Neural crest cell (in vitro differentiated cells): ENCODE results near the gene KRTAP2-4. TPM values are rescaled to one million over a fixed set of nuclear protein-coding genes. Genes with fewer than 3 reads are reported as not detected.
"Not testable (repeated sequence)": the region's sequence is repeated elsewhere in the genome, so short reads cannot be mapped to it uniquely, and the experiment has no call there.

Experiments used
- DNase-seq: peaks from one replicate; pipeline ENCODE4 v3.0.0; 2021; ENCODE audit warnings: low read depth, mixed read lengths, low spot score
- H3K27ac Mint-ChIP-seq: one replicate; pipeline ENCODE4 v1.8.0; 2021; ENCODE audit warnings: mild to moderate bottlenecking, mixed read lengths; ENCODE audit not compliant: unreplicated experiment
- H3K27me3 Mint-ChIP-seq: 2 replicates; pipeline ENCODE4 v1.8.0; 2021; ENCODE audit warnings: low read depth, mild to moderate bottlenecking, mixed read lengths
- H3K36me3 Mint-ChIP-seq: 2 replicates; pipeline ENCODE4 v1.8.0; 2021; ENCODE audit warnings: low read depth, mild to moderate bottlenecking, mixed read lengths
- H3K4me1 Mint-ChIP-seq: 2 replicates; pipeline ENCODE4 v1.8.0; 2021; ENCODE audit warnings: mixed read lengths
- H3K4me3 Mint-ChIP-seq: one replicate; pipeline ENCODE4 v1.8.0; 2021; ENCODE audit warnings: mild to moderate bottlenecking, mixed read lengths
- H3K9me3 Mint-ChIP-seq: 2 replicates; pipeline ENCODE4 v1.8.0; 2021; ENCODE audit warnings: mixed read lengths
- CTCF ChIP-seq: fragments of 200-600 bp; sonication (generic); conservative IDR thresholded peaks from 2 replicates; pipeline ENCODE4 v1.5.0; 2021; ENCODE audit warnings: antibody characterized with exemption, mild to moderate bottlenecking
- total RNA-seq: library from RNA; stranded (reverse); gene quantifications from 2 replicates; pipeline ENCODE4 v1.2.1, GENCODE V29; 2021

KRTAP2-4 gene
- total RNA-seq, 1 donor from 2014 or later = not detected

- no peak for TF ChIP-seq CTCF
- H3K27me3 Mint-ChIP-seq = peaks cover 17% of the 10 kb centered on the region
- H3K4me1 Mint-ChIP-seq = no peaks in the 10 kb centered on the region
- H3K27ac Mint-ChIP-seq = no peak overlapping the region
- H3K9me3 Mint-ChIP-seq = peaks cover 2% of the 10 kb centered on the region
- no peaks in the 10 kb centered on the region for H3K36me3 Mint-ChIP-seq
- H3K4me3 Mint-ChIP-seq = no peak overlapping the region
- DNase-seq = no peak
Measured at GRCh38 chr17:41103896-41104295, 38.2 kb upstream of the KRTAP2-4 start.

GRCh38 chr17:41101586-41102259 is 36.0 kb upstream of the KRTAP2-4 start, which contains the start of gene KRTAP4-16:
TSS of gene KRTAP4-16 (minus strand) at chr17:41102209. CDS start at chr17:41102209, 0 bp downstream.
- no peaks in the 10 kb centered on the region for H3K4me1 Mint-ChIP-seq
- no peaks in the 10 kb centered on the region for H3K36me3 Mint-ChIP-seq
- no peak for DNase-seq
- H3K4me3 Mint-ChIP-seq = no peak within 1 kb of the TSS
- H3K27me3 Mint-ChIP-seq = peaks cover 27% of the 10 kb centered on the region
- H3K27ac Mint-ChIP-seq = no peak within 1 kb of the TSS
- no peaks in the 10 kb centered on the region for H3K9me3 Mint-ChIP-seq
- TF ChIP-seq CTCF = no peak

- H3K27ac Mint-ChIP-seq, H3K9me3 Mint-ChIP-seq, H3K4me3 Mint-ChIP-seq, DNase-seq, H3K36me3 Mint-ChIP-seq, H3K4me1 Mint-ChIP-seq: not testable (repeated sequence)
- H3K27me3 Mint-ChIP-seq = peaks cover 30% of the 10 kb centered on the region
Measured at GRCh38 chr17:41099682-41100480, 34.2 kb upstream of the KRTAP2-4 start.

- H3K4me1 Mint-ChIP-seq = no peaks in the 10 kb centered on the region
- no peak overlapping the region for H3K27ac Mint-ChIP-seq
- peaks cover 27% of the 10 kb centered on the region for H3K27me3 Mint-ChIP-seq
- H3K9me3 Mint-ChIP-seq = peaks cover 5% of the 10 kb centered on the region
- TF ChIP-seq CTCF = no peak
- H3K4me3 Mint-ChIP-seq = no peak overlapping the region
- H3K36me3 Mint-ChIP-seq = no peaks in the 10 kb centered on the region
- DNase-seq = no peak
Measured at GRCh38 chr17:41098481-41098880, 32.8 kb upstream of the KRTAP2-4 start.

GRCh38 chr17:41098042-41098441 is 32.4 kb upstream of the KRTAP2-4 start, which contains the start of gene KRTAP4-8:
TSS of gene KRTAP4-8 (minus strand) at chr17:41098142. CDS start at chr17:41098084, 58 bp downstream.
- H3K4me3 Mint-ChIP-seq = no peak within 1 kb of the TSS

More at GRCh38 chr17:41098042-41098441, 32.4 kb upstream of the KRTAP2-4 start, which contains the start of gene KRTAP4-8:
- DNase-seq = no peak
- no peaks in the 10 kb centered on the region for H3K4me1 Mint-ChIP-seq
- H3K27ac Mint-ChIP-seq = no peak within 1 kb of the TSS
- no peaks in the 10 kb centered on the region for H3K36me3 Mint-ChIP-seq
- H3K9me3 Mint-ChIP-seq = peaks cover 5% of the 10 kb centered on the region
- H3K27me3 Mint-ChIP-seq = peaks cover 26% of the 10 kb centered on the region
- TF ChIP-seq CTCF = no peak
